ENCODE results near the gene MEX3A. TPM values are rescaled to one million over a fixed set of nuclear protein-coding genes. Genes with fewer than 3 reads are reported as not detected.
"Not testable (repeated sequence)": the region's sequence is repeated elsewhere in the genome, so short reads cannot be mapped to it uniquely, and the experiment has no call there.

The MEX3A gene
- total RNA-seq, 1 donor from 2014 or later = 37.6 TPM

- no peaks in the 10 kb centered on the region for H3K27me3 Mint-ChIP-seq (ENCODE audit: low read depth, unreplicated experiment)
- H3K4me3 Mint-ChIP-seq (ENCODE audit: unreplicated experiment) = no peak overlapping the region
- Histone ChIP-seq H3K36me3 (ENCODE audit: insufficient read depth, low read length) (peaks cover 4% of the 10 kb centered on the region), H3K27me3 (ENCODE audit: insufficient read depth, low read length) (no peaks in the 10 kb centered on the region), H2AFZ (ENCODE audit: low read depth, low read length) (no peak overlapping the region), H3K9ac (ENCODE audit: low read length) (no peak overlapping the region), H3K9me3 (ENCODE audit: insufficient read depth, low read depth, low read length) (no peaks in the 10 kb centered on the region), H3K79me2 (ENCODE audit: insufficient read depth, low read length) (peaks cover 27% of the 10 kb centered on the region), H3K4me3 (ENCODE audit: insufficient read depth, low read depth, low read length) (no peak overlapping the region), H4K20me1 (ENCODE audit: insufficient read depth, low read length) (peaks cover 61% of the 10 kb centered on the region), H3K27ac (ENCODE audit: low read depth, low read length) (no peak overlapping the region), H3K4me2 (ENCODE audit: low read length) (no peak overlapping the region), H3K4me1 (ENCODE audit: insufficient read depth, low read length) (peaks cover 9% of the 10 kb centered on the region)
- TF ChIP-seq CTCF (IDR thresholded peaks at IDR 0.05; ENCODE audit: insufficient read depth, low read depth, low read length) (no peak), EZH2 (IDR thresholded peaks at IDR 0.05; ENCODE audit: insufficient read depth, low read length) (no peak)
- H3K27ac Mint-ChIP-seq (ENCODE audit: unreplicated experiment) = no peak overlapping the region
- no peak for FAIRE-seq
- H3K9me3 Mint-ChIP-seq (ENCODE audit: unreplicated experiment) = no peaks in the 10 kb centered on the region
- peaks cover 32% of the 10 kb centered on the region for H3K4me1 Mint-ChIP-seq (ENCODE audit: low read depth, unreplicated experiment)
- DNase-seq (ENCODE audit: low read depth) = no peak
- peaks cover 14% of the 10 kb centered on the region for H3K36me3 Mint-ChIP-seq (ENCODE audit: low read depth, unreplicated experiment)
Measured at GRCh38 chr1:156072251-156072650, 10.0 kb downstream of the MEX3A start.

- not testable (repeated sequence) for H3K27ac ChIP-seq (ENCODE audit: low read depth, low read length); H3K4me1 ChIP-seq (ENCODE audit: insufficient read depth, low read length); DNase-seq (ENCODE audit: low read depth); H3K4me2 ChIP-seq (ENCODE audit: low read length); H3K36me3 ChIP-seq (ENCODE audit: insufficient read depth, low read length); H2AFZ ChIP-seq (ENCODE audit: low read depth, low read length); H3K9me3 Mint-ChIP-seq (ENCODE audit: unreplicated experiment); H3K27me3 Mint-ChIP-seq (ENCODE audit: low read depth, unreplicated experiment); H3K4me3 Mint-ChIP-seq (ENCODE audit: unreplicated experiment); H3K9me3 ChIP-seq (ENCODE audit: insufficient read depth, low read depth, low read length); H3K27ac Mint-ChIP-seq (ENCODE audit: unreplicated experiment); H3K9ac ChIP-seq (ENCODE audit: low read length); H3K27me3 ChIP-seq (ENCODE audit: insufficient read depth, low read length); FAIRE-seq; H3K4me3 ChIP-seq (ENCODE audit: insufficient read depth, low read depth, low read length)
- Mint-ChIP-seq H3K4me1 (ENCODE audit: low read depth, unreplicated experiment) (peaks cover 31% of the 10 kb centered on the region), H3K36me3 (ENCODE audit: low read depth, unreplicated experiment) (peaks cover 11% of the 10 kb centered on the region)
- peaks cover 52% of the 10 kb centered on the region for H4K20me1 ChIP-seq (ENCODE audit: insufficient read depth, low read length)
- peaks cover 19% of the 10 kb centered on the region for H3K79me2 ChIP-seq (ENCODE audit: insufficient read depth, low read length)
Measured at GRCh38 chr1:156071332-156071816, 10.9 kb downstream of the MEX3A start.

GRCh38 chr1:156070548-156070947 is 11.7 kb downstream of the MEX3A start:
- FAIRE-seq = no peak
- no peak overlapping the region for H3K4me3 Mint-ChIP-seq (ENCODE audit: unreplicated experiment)
- Histone ChIP-seq H3K9me3 (ENCODE audit: insufficient read depth, low read depth, low read length) (no peaks in the 10 kb centered on the region), H3K27me3 (ENCODE audit: insufficient read depth, low read length) (no peaks in the 10 kb centered on the region), H3K4me3 (ENCODE audit: insufficient read depth, low read depth, low read length) (no peak overlapping the region), H3K27ac (ENCODE audit: low read depth, low read length) (no peak overlapping the region), H3K4me1 (ENCODE audit: insufficient read depth, low read length) (no peaks in the 10 kb centered on the region), H3K36me3 (ENCODE audit: insufficient read depth, low read length) (peaks cover 4% of the 10 kb centered on the region), H2AFZ (ENCODE audit: low read depth, low read length) (no peak overlapping the region), H4K20me1 (ENCODE audit: insufficient read depth, low read length) (peaks cover 44% of the 10 kb centered on the region), H3K9ac (ENCODE audit: low read length) (no peak overlapping the region), H3K4me2 (ENCODE audit: low read length) (no peak overlapping the region), H3K79me2 (ENCODE audit: insufficient read depth, low read length) (peaks cover 10% of the 10 kb centered on the region)
- peaks cover 24% of the 10 kb centered on the region for H3K4me1 Mint-ChIP-seq (ENCODE audit: low read depth, unreplicated experiment)
- H3K9me3 Mint-ChIP-seq (ENCODE audit: unreplicated experiment) = peaks cover under 1% of the 10 kb centered on the region
- peaks cover 10% of the 10 kb centered on the region for H3K36me3 Mint-ChIP-seq (ENCODE audit: low read depth, unreplicated experiment)
- TF ChIP-seq CTCF (IDR thresholded peaks at IDR 0.05; ENCODE audit: insufficient read depth, low read depth, low read length) = no peak
- no peak for TF ChIP-seq EZH2 (IDR thresholded peaks at IDR 0.05; ENCODE audit: insufficient read depth, low read length)
- no peak for DNase-seq (ENCODE audit: low read depth)
- H3K27me3 Mint-ChIP-seq (ENCODE audit: low read depth, unreplicated experiment) = no peaks in the 10 kb centered on the region
- no peak overlapping the region for H3K27ac Mint-ChIP-seq (ENCODE audit: unreplicated experiment)

Measured in astrocyte (in vitro differentiated cells and primary cell).